HG03097 (cell line): ENCODE measurements around the gene TPP1.
A peak's percentile ranks its signal among the peaks of the same experiment; 100 is the strongest.

Source experiments
- ATAC-seq: cut with Tn5 transposase; IDR thresholded peaks from one replicate; pipeline ENCODE4 v1.9.1; 2021; ENCODE audit not compliant: unreplicated experiment, low FRiP score

The TPP1 gene

DNA sequence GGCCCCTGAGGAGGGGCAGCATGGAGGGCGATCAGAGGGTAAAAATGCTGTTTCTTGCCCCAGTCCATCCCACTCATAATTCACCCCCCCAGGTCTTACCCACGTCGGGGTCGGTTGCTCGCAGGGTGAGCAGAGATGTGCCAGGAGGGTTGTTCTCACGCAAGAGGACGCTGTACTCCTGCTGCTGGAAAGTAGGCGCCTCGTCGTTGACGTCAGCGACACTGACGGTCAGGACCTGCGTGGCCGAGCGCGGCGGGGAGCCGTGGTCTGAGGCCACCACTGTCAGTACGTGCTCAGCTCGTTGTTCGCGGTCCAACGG, 10.3 kb upstream of the TPP1 start:
- ATAC-seq: no peak

DNA sequence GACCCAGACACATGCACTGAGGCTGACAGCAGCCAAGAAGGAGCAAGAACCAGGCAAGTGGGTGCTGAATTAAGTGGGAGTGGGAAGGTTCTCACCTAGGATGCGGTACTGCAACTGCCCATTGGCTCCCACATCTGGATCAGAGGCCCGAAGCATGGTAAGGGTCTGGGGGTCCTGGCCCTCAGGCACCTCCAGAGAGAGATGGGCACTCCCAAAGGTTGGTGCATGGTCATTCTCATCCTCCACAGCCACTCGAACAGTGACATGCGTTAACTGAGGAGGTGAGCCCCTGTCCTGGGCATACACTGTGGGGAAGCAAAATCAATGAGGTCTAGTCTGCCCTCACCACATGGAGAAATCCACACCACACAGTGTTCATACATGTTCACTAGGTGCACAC, 9.3 kb upstream of the TPP1 start:
- ATAC-seq: no peak

DNA sequence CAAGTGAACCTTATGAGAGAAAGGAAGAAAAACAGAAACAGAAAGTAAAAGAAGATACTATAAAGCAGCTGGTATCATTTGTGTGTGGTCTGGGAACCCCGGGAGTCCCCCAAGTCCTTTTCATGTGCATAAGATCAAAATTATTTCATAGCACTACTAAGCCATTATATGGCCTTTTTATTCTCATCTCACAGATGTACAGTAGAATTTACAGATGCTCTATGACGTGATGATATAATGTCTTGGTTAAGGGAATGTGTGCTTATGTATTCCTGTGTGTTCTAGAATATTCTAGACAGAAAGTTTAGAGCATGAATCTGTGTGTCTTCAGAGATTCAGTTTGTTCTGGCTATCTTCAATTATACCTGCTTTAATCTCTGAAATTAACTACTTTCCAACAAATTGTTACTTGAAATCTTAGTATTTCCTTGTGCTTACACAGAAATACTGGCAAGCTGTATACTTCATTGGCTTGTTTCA, 8.6 kb upstream of the TPP1 start:
- ATAC-seq: peak; percentile 47

DNA sequence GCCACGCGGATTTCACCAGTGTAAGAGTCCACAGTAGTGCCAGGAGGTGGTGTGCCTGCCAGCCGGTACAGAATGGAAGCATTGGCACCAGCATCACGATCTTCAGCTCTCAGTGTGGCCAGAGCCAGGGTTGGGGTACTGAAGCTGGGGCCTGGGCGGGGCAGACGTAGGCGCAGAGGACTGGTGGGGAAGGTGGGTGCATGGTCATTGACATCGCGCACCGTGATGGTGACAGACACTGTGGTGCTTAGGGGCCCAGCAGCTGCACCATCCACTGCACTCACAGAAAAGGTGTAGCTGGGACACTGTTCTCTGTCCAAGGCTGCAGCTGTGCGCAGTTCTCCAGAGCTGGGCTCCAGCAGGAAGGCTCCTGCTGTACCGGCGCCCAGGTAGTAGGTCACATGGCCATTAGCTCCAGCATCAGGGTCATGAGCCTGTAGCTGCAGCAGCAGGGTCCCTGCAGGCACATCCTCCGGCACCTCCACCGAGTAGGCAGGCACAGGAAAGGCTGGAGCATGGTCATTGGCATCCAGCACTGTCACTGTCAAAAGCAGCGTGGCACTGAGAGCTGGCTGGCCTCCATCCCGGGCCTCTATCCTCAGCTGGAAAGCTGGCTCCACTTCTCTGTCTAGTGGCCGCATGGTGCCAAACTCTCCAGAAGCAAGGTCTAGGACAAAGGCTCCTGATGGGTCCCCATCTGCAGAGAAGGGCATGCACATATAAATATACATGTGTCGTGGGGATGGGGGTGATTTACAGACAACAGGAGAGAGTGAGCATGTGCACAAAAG, 7.9 kb upstream of the TPP1 start:
- no peak for ATAC-seq

DNA sequence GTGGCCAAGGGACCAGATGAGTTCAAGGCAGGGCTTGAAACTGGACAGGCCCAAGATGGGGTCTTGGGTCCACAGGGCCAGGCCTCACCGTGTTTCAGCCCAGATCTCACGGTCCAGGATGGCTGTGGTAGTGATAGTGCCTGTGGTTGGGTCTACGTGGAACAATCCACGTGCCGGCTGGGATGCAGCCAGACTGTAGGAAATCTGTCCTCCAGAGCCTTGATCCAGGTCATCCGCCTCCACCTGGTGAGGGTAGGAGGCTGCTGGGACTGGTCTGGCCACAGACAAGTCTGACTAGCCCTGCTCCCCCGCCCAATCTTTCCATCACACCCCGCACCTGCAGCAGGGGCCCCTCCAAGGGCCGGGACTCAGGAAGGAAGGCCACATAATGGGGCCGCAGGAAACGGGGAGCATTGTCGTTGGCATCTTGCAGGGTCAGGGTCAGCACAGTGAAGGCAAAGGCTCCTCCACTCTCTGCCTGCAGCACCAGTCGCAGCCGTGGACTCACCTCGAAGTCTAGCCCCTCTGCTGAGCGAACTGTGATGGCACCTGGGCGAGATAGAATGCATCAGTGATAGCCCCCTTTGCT, 6.7 kb upstream of the TPP1 start:
- no peak for ATAC-seq

DNA sequence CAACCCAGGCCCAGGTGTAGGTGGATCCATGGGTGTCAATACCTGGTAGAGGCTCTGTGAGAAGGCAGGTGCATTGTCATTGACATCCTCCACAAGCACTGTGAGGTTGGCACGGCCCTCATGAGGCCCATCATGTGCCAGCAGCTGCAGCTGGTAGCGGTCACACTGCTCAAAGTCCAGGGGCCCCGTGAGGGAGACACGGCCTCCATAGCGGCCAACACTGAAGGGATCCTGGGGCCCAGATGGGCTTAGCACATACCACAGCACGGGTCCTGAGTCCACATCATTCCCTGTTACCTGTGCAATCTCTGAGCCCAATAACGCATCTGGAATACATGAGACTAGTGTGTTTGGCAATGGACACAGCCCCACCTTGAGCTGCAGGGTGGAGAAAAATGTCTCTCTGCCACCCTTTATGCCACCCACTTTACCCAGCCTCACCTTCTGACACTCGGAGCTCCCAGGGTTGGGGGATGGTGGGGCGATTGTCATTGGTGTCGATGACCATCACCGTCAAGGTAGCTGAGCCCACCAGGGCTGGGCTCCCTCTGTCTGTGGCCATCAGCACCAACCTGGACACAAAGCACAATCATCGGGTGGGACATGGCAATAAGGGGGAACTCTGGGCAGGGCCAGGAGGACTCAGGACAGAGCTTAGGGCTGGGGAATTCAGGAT, 6.1 kb upstream of the TPP1 start:
- ATAC-seq: no peak

DNA sequence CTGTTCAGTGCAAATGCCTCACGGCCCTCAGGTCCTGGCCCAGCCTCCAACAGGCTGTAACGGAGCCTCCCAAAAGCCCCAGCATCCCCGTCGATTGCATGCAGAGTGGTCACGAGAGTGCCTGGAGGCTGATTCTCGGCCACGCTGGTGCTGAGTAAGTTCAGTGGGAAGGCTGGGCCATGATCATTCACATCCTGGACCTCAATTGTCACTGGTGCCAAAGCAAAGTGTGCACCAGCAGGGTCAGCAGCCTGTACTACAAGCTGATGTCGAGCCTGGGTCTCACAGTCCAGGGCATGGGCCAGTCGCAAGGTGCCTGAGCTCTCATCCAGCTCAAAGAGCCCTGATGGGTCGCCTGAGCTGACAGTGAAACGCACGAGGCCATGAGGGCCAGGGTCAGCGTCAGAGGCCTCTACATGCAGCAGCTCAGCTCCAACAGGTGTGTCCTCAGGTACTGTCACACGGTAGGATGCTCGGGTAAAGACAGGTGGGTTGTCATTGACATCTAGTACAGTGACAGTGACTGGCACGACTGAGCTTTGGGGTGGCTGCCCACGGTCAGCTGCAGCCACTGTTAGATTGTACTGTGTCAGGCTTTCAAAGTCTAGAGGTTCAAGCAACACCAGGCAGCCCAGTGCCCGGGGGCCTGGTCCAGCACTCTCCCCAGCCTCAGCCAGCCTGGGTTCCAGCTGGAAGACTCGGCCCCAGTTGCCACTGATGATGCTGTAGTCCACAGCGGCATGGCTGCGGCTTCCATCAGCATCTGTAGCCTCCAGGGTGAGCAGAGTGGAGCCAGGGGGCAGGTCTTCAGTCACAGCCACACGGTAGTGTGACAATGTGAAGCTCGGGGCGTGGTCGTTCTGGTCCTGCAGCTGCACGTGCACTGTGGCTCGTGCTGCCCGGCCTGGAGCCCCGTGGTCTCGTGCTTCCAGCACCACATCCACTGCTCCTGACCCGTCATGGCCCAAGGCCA, 4.5 kb upstream of the TPP1 start:
- no peak for ATAC-seq

DNA sequence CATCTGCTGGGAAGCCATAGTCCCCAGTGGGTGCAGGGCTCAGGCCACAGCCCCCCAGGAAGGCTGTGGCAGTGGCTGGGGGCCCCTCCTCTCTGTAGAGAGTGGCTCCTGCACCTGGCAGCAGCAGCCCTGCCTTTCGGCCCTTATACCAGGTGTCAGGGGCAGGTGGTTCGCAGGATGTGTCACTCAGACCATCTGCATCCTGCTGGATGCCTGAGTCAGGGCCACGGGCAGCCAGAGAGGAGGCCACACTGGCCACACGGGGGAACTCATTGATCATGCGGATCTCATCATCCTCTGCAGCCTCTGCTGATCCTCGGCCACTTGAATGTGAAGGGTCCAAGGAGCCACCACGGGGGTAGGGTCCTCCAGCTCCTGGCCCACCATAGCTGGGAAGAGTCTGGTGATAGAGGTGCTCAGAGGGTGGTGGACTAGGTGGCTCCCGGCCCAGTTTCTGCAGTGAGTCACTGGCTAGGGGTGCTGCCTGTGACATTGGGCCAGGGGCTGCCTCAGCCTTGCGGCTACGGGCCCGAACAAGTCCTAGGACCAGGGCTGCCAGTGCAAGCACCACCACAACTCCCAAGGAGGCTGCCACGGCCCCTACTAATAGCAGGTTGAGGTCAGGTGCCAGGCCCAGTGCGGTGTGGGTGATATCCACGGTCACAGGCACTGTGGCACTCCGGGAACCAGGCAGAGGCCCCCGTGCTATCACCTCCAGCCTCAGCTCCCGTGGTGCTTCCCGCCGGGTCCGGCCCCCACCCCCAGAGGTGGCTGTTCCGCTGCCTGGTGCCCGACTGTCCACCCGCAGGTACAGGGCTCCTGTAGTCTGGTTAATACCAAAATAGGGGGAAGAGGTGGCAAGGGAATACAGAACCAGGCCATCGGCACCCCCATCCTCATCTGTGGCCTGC, 3.3 kb upstream of the TPP1 start:
- ATAC-seq: no peak

DNA sequence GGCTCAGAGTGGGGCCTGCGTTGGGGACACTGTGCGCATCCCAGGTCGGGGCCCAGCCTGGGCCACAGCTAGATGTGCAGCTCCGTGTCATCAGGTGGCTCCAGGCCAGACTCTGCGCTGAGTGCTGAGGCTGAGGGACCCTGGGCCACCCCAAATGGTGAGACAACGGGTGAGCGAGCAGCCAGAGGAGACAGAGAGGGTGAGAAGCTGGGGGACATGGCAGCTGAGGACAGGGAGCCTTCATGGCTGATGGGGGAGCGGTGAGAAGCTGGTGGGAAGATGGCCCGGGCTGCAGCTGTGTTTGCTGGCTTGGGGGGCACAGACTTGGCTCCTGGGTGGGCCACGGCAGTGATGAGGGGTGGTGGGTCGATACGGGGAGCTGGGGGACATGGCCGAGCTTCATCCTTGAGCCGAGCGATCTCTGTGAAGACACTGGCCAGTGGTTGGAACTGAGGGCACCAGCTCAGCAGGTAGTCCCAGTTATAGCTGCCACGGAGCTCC, 2.5 kb upstream of the TPP1 start:
- ATAC-seq: no peak

DNA sequence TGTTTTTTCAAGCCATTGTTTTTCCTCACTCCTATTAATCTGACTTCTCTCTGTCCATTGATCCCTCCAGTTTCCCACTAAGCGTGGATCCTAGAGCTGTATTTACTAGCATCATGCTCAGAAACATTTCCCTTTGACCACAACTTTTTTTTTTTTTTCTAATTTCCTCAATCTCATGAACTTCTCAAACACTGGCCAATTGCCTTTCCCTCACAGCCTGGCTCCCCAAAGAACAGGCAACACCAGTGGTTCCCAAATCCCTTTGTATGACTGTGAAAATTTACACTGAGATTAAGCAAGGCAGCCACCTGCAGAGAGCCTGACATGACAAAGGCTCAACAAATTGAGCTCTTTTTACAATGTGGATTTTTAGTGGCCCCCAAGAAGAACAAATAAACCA, 1.4 kb upstream of the TPP1 start:
- no peak for ATAC-seq

DNA sequence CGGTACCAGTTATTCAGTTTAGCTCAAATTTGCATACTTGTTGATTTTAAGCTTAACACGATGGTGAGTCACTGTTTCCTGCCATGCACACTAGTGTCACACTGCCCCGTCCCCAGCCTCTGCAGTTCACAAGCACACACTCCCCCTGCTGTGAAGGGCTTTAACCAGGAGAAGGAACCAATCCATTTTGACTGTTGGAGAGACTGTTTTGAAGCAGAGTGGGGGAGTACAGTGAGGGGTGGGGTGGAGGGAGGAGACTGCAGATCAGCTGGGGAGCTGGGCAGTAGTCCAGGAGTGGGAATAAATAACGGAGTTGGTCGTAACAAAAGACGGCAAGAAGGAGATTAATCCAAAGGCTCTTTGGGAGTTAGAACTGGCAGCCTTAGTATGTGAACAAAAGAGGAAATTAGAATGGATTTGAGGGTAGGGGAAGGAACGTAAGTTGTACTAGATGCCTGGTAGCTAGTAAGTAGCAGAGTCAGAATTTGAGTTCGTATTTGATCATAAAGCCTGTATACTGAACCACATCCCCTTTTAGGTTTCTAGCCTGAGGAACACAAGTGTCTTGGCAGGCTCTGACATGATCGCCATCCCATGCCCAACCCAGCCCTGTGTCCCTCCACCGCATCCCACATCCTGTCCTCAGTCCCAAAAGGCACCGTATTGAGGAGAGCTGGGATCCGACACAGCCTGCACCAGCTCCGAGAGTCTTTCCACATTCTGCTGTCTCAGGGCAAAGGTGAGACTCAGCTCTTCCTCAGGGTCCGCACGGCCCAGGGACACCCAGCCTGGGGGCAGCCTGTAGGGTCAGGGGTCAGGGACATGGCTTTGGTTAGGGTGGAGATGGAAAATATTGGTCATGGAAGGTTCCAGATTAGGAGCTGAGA, 862 bp downstream of the TPP1 start:
- no peak for ATAC-seq

DNA sequence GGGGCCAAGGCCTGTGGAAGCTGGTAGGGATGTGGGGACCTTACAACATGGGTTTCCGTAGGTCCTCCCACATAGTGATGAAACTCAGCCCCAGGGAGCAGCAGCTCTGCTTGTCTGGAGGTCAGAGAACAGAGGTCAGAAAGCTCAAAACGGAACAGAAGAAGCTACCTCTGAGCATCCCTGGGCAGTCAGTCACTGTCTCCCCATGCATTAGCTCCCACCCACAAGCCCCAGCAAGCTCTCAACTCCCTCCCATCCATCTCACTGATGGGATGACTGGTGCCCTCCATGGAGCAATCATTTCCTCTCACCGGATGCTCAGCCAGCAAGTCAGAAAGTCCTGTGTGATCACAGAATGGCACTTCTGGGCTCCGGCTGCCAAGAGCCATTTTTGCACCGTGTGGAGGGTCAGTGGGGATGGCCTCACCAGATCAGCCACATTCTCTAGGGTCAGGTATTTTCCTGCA, 1.9 kb downstream of the TPP1 start:
- ATAC-seq: no peak

DNA sequence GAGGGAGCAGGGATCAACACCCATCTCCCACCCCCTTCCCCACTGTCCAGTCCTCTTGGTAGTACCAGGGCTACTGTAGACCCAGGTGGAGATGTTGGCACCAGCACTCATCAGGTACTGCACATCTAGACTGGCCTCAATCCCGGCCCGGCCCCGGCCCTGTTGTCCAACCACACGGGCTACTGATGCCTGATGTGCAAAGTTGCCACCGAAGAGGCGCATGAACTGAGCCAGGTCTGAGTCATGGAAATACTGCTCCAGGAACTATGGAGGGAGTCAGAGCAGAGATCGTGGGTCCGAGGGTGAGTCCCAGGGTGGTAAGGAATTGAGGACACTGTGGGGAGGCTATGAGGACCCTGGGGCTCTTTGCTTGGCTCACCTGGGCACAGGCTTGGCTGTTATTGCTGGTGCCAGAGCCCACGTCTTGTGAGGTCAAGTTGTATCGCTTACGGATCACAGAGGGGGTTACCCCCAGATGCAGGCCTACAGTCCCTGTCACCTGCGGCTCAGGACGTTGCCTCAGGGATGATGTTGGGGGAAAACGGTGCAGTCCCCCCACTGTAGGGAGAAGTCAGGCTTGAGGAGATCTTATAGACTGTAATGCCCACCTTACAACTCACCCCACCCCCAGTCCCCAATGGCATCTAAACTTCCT, 2.5 kb downstream of the TPP1 start:
- ATAC-seq: no peak

DNA sequence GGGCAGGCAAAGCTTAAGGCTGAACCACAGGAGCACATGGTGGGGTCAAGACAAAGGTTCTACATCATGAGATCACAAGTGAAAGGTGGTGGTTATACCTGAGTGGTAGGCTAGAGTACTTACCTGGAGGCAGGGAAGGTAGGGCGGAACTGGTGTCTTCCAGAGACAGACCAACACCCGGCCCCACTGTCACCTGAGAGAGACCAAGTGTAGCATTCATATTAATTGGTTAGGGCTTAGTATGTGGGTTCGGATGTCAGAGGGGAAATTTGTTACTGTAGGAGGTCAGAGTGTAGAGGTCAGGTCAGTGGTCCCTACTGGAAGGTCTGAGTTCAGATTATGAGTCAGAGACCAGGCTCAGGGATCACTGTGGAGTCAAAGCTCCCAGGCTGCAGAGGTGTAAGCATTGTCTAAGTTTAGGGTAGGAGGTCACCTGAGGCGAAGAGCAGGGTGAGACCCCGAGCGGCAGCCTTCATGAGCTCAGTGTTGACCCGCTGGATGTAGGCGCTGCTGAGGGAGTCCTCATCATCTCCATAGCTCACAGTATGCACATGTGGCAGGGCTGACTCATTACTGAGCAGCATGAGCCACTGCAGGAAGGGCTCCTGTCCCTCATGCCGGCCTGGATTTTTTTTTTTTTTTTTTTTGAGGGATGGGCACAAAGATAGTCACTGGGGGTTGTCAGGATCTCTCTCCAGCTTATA, 3.2 kb downstream of the TPP1 start:
- no peak for ATAC-seq

DNA sequence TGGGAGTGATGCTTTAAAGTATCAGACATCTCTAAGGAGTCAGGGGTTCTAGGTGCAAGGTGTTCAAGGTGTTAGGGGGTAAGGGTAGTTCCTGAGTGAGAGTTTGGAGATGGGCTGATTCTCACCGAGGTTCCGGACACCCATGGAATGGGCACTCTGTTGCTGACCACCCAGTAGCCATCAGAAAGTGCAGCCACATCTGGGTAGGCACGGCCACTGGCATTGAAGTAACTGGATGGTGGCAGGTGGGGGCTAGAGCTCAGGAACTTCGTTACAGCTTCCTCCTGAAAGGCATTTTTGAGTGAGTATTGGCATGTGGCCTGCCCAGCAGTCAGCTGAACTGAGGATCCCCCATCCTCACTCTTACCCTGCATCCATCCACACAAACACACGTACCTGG, 4.2 kb downstream of the TPP1 start:
- no peak for ATAC-seq

DNA sequence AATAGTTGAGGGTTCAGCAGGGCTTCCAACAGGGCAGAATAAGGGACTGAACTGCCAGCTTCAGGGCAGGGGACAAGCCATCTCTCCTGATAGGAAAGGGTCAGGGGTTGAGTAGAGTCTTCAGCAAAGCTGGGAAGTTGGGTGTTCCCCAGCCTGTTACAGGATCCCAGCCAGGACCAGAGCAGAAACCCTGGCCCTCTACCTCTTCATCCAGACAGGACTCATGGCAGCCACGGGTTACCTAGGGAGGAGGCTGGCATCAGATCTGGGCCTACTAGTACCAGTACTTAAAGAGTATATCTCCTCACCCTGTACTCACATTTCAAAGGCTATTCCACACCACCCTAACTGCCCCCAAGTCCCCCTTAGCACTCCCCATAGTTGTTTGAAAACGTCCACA, 4.8 kb downstream of the TPP1 start:
- no peak for ATAC-seq

DNA sequence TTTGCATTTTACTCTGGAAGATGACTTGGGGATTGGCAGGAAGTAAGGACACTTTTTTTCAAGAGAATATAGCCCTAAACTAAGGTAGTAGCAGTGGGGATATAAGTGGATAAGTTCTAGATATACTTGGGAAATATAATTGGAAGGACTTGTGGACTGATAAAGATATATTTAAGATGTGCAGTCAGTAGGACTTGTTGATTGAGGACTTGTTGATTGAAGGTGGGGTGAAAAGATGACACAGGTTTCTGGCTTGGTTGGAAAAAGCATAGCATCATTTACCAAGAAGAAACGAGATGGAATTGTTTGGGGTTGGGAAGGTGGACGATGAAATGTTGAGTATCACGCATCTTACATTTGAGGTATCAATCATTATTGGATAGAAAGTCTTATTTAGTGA, 5.7 kb downstream of the TPP1 start:
- ATAC-seq: no peak
